ENCODE data around the gene TTLL8.

GRCh38 chr22:50092342-50092741 lies 34.2 kb upstream of the TTLL8 start:
- TF ChIP-seq, protein P1, sequence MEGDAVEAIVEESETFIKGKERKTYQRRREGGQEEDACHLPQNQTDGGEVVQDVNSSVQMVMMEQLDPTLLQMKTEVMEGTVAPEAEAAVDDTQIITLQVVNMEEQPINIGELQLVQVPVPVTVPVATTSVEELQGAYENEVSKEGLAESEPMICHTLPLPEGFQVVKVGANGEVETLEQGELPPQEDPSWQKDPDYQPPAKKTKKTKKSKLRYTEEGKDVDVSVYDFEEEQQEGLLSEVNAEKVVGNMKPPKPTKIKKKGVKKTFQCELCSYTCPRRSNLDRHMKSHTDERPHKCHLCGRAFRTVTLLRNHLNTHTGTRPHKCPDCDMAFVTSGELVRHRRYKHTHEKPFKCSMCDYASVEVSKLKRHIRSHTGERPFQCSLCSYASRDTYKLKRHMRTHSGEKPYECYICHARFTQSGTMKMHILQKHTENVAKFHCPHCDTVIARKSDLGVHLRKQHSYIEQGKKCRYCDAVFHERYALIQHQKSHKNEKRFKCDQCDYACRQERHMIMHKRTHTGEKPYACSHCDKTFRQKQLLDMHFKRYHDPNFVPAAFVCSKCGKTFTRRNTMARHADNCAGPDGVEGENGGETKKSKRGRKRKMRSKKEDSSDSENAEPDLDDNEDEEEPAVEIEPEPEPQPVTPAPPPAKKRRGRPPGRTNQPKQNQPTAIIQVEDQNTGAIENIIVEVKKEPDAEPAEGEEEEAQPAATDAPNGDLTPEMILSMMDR (conservative IDR thresholded peaks at IDR 0.05; ENCODE audit: low read length) = no peak
- no peak for TF ChIP-seq EZH2phosphoT487 (IDR thresholded peaks at IDR 0.05; ENCODE audit: borderline replicate concordance)

Measured in Loucy (cell line).